ENCODE data around the gene ATMIN.

The ATMIN gene

GRCh38 chr16:80991792-80992430 is 43.7 kb upstream of the ATMIN start:
- TF ChIP-seq CTCF (IDR thresholded peaks at IDR 0.05): no peak
- TF ChIP-seq ZFX (IDR thresholded peaks at IDR 0.05; ENCODE audit: borderline replicate concordance): no peak
- peak overlapping the region; percentile 68 for H3K27ac ChIP-seq

GRCh38 chr16:80992676-80993293 is 42.9 kb upstream of the ATMIN start:
- no peak for TF ChIP-seq ZFX (IDR thresholded peaks at IDR 0.05; ENCODE audit: borderline replicate concordance)
- no peak for TF ChIP-seq CTCF (IDR thresholded peaks at IDR 0.05)
- peak overlapping the region; percentile 68 for H3K27ac ChIP-seq

- TF ChIP-seq ZFX (IDR thresholded peaks at IDR 0.05; ENCODE audit: borderline replicate concordance) (no peak), CTCF (IDR thresholded peaks at IDR 0.05) (no peak)
- peak overlapping the region; percentile 68 for H3K27ac ChIP-seq
Observed at GRCh38 chr16:80993307-80993706, 42.3 kb upstream of the ATMIN start.

- TF ChIP-seq CTCF (IDR thresholded peaks at IDR 0.05) (no peak), ZFX (IDR thresholded peaks at IDR 0.05; ENCODE audit: borderline replicate concordance) (no peak)
- H3K27ac ChIP-seq: peak overlapping the region; percentile 68
Observed at GRCh38 chr16:80993834-80994233, 41.8 kb upstream of the ATMIN start.

- TF ChIP-seq CTCF (IDR thresholded peaks at IDR 0.05) (no peak), ZFX (IDR thresholded peaks at IDR 0.05; ENCODE audit: borderline replicate concordance) (no peak)
- peak overlapping the region; percentile 68; the same call in 1 of the 2 replicates for H3K27ac ChIP-seq
Observed at GRCh38 chr16:80994451-80994850, 41.2 kb upstream of the ATMIN start.

- peak overlapping the region; percentile 64 for H3K27ac ChIP-seq
- TF ChIP-seq CTCF (IDR thresholded peaks at IDR 0.05) (no peak), ZFX (IDR thresholded peaks at IDR 0.05; ENCODE audit: borderline replicate concordance) (no peak)
Observed at GRCh38 chr16:80996688-80997138, 38.9 kb upstream of the ATMIN start.

GRCh38 chr16:80997139-80997798 is 38.4 kb upstream of the ATMIN start:
- peak overlapping the region; percentile 64 for H3K27ac ChIP-seq
- TF ChIP-seq ZFX (IDR thresholded peaks at IDR 0.05; ENCODE audit: borderline replicate concordance) (no peak), CTCF (IDR thresholded peaks at IDR 0.05) (no peak)
